ENCODE measurements around the gene NRDE2.

DNA sequence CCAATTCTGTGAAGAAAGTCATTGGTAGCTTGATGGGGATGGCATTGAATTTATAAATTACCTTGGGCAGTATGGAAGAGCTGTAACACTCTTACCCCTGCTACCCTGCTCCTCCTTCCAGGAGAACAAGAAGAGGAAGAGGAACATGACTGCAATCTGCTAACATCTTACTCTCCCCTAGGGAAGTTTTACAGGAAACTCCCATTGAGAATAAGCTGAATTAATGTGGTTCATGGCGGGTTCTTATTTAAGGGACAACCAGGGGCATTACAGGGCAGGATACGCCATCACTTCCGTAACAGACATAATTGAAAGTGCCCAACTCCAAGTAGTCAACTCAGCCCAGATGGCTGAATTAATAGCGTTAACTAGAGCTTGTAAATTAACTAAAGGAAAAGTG is 84.8 kb downstream of the NRDE2 start:
- TF ChIP-seq, protein P1, sequence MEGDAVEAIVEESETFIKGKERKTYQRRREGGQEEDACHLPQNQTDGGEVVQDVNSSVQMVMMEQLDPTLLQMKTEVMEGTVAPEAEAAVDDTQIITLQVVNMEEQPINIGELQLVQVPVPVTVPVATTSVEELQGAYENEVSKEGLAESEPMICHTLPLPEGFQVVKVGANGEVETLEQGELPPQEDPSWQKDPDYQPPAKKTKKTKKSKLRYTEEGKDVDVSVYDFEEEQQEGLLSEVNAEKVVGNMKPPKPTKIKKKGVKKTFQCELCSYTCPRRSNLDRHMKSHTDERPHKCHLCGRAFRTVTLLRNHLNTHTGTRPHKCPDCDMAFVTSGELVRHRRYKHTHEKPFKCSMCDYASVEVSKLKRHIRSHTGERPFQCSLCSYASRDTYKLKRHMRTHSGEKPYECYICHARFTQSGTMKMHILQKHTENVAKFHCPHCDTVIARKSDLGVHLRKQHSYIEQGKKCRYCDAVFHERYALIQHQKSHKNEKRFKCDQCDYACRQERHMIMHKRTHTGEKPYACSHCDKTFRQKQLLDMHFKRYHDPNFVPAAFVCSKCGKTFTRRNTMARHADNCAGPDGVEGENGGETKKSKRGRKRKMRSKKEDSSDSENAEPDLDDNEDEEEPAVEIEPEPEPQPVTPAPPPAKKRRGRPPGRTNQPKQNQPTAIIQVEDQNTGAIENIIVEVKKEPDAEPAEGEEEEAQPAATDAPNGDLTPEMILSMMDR (IDR thresholded peaks at IDR 0.05): no peak
- TF ChIP-seq EP300 (IDR thresholded peaks at IDR 0.05) (no peak), POLR2A (IDR thresholded peaks at IDR 0.05) (no peak)

Measured in gastroesophageal sphincter (tissue), 3 donors.